GM12878 (cell line): ENCODE measurements around the gene HEG1.

ENCODE experiments used
- CBX5 ChIP-seq: sonication (generic); IDR thresholded peaks from 2 replicates; pipeline ENCODE4 v1.6.1; 2016; ENCODE audit warnings: low read depth, moderate library complexity, mild to moderate bottlenecking, inconsistent platforms
- CTCF ChIP-seq, 3 experiments: IDR thresholded peaks in 2 of 3; conservative IDR thresholded peaks in 1 of 3; 2 replicates each; pipeline ENCODE4 v1.5.1; 2011; ENCODE audit warnings: low read depth in 3 of 3, low read length in 3 of 3, mild to moderate bottlenecking in 3 of 3, control low read depth in 2 of 3, moderate library complexity in 2 of 3, inconsistent platforms in 1 of 3, mixed read lengths in 1 of 3; ENCODE audit not compliant: control insufficient read depth in 2 of 3, insufficient read depth in 1 of 3; ENCODE audit errors: extremely low read depth in 1 of 3
- E2F4 ChIP-seq: IDR thresholded peaks from 2 replicates; pipeline ENCODE4 v1.6.1; 2012; ENCODE audit warnings: low read depth, low read length, improper control_type of control experiment
- FOXM1 ChIP-seq: IDR thresholded peaks from 2 replicates; pipeline ENCODE4 v1.6.1; 2012; ENCODE audit warnings: low read depth, mild to moderate bottlenecking, inconsistent platforms, low read length, moderate library complexity
- GABPA ChIP-seq: IDR thresholded peaks from 2 replicates; pipeline ENCODE4 v1.6.1; 2014; ENCODE audit warnings: antibody characterized with exemption, low read depth, mild to moderate bottlenecking, inconsistent platforms
- GATAD2B ChIP-seq: fragments of 450-650 bp; conservative IDR thresholded peaks from 2 replicates; pipeline ENCODE4 v1.6.1; 2017; ENCODE audit warnings: low read depth, mild to moderate bottlenecking, moderate library complexity
- HDAC2 ChIP-seq: fragments of 200-600 bp; sonication (generic); IDR thresholded peaks from 2 replicates; pipeline ENCODE4 v1.6.1; 2017
- NFYB ChIP-seq: IDR thresholded peaks from 2 replicates; pipeline ENCODE4 v1.6.1; 2011; ENCODE audit warnings: low read depth, mild to moderate bottlenecking, low read length, improper control_type of control experiment, moderate library complexity; ENCODE audit not compliant: insufficient read depth
- SMC3 ChIP-seq: IDR thresholded peaks from 2 replicates; pipeline ENCODE4 v1.6.1; 2011; ENCODE audit warnings: low read length, improper control_type of control experiment, borderline replicate concordance
- TAF1 ChIP-seq: IDR thresholded peaks from 2 replicates; pipeline ENCODE4 v1.6.1; 2011; ENCODE audit warnings: mild to moderate bottlenecking, low read depth, low read length, borderline replicate concordance
- TCF7 ChIP-seq: IDR thresholded peaks from 2 replicates; pipeline ENCODE4 v1.6.1; 2014; ENCODE audit warnings: antibody characterized with exemption, borderline replicate concordance
- ZNF24 ChIP-seq: fragments of 450-650 bp; IDR thresholded peaks from 2 replicates; pipeline ENCODE4 v1.6.1; 2017; ENCODE audit warnings: antibody characterized with exemption, mild to moderate bottlenecking

- TF ChIP-seq SMC3 (no peak), FOXM1 (no peak), CBX5 (no peak), CTCF (IDR thresholded peaks at IDR 0.05 in 2 of 3, conservative IDR thresholded peaks at IDR 0.05 in 1 of 3; ENCODE audit: control insufficient read depth in 2 of 3, extremely low read depth in 1 of 3, insufficient read depth in 1 of 3, low read depth in 3 of 3, low read length in 3 of 3) (no peak), TCF7 (no peak), ZNF24 (no peak), GABPA (no peak), E2F4 (no peak), GATAD2B (no peak), HDAC2 (no peak), TAF1 (no peak), NFYB (no peak)
Measured at GRCh38 chr3:124985349-124985748, 70.4 kb downstream of the HEG1 start.
